VCaP (cell line): ENCODE measurements around the gene GPR158.

ENCODE experiments used
- H3K27ac ChIP-seq: fragments of 450-650 bp; 2 replicates; pipeline ENCODE4 v1.5.1; 2017
- TF ChIP-seq, protein P1 (sequence below): fragments of 450-650 bp; conservative IDR thresholded peaks from 2 replicates; pipeline ENCODE4 v1.5.1; 2017; ENCODE audit warnings: mild to moderate bottlenecking, moderate library complexity

The GPR158 gene

DNA sequence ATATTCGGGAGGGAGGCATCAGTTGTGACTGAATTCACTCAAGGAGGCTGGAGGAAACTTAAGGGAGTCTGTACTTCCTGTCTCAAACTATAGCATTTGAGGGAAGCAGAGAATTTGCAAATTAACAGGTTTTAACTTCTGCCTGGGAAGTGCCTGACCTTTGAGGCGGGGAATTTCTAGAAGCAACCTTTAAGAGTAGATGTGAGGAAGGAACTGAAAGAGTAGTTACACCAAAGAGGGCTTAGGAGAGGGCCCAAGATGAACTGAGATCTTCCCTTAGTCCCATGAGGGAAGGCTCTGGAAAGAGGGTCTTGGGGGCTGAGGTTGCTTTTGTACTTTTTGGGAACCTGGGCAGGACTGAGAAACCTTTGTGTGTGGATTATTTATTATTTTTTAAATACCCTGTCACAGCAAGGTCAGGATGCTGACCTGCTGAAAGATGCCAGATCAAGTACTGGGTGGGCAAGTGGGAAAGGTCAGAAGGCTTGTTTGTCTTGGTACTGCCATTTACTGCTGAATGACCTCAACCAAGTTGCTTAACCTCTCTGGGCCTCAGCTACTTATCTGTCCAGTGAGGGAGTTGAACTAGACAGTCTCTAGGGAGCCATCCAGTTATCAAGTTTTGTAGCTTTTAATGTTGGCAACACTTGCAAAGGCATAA lies 2.4 kb downstream of the GPR158 start:
- H3K27ac ChIP-seq: peak overlapping the region; percentile 89; the same call in 1 of the 2 replicates
- TF ChIP-seq, protein P1, sequence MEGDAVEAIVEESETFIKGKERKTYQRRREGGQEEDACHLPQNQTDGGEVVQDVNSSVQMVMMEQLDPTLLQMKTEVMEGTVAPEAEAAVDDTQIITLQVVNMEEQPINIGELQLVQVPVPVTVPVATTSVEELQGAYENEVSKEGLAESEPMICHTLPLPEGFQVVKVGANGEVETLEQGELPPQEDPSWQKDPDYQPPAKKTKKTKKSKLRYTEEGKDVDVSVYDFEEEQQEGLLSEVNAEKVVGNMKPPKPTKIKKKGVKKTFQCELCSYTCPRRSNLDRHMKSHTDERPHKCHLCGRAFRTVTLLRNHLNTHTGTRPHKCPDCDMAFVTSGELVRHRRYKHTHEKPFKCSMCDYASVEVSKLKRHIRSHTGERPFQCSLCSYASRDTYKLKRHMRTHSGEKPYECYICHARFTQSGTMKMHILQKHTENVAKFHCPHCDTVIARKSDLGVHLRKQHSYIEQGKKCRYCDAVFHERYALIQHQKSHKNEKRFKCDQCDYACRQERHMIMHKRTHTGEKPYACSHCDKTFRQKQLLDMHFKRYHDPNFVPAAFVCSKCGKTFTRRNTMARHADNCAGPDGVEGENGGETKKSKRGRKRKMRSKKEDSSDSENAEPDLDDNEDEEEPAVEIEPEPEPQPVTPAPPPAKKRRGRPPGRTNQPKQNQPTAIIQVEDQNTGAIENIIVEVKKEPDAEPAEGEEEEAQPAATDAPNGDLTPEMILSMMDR: no peak

DNA sequence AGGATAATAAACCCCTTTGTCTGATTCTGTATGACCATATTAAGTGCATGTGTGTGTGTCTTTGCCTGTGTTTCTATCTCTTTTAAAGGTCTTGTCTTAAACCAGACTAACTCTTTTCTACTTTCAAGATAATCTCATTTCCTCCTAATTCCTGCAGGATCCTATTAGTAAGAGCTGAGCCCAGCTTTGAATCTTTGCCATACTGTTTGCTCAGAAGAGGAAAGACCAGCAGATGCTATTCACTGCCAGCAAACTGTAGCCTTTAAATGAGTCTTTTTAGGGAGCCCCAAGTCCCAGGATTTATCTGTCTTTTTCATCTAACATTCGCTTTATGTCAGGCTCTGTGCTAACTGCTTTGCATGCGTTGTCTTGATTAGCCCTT lies 2.9 kb downstream of the GPR158 start:
- TF ChIP-seq, protein P1: no peak
- no peak overlapping the region for H3K27ac ChIP-seq

DNA sequence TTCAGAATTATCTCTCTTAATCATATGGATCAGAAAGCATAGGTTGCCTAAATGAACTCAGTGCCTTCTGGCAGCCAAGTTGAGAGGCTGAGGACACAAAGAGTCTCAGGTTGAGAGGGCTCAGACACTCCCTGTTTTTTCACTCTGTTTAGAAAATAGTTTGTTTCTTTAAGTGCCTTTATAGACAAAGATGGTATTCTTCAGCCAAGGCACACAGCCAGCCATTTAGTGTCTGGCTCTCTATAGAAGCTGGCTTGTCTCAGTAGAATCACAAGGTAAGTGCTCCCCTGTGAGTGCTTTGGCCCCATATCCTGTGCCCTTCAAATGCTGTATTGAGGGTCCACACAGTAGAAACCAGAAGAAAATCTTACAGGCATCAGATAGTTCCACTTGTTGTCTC lies 3.6 kb downstream of the GPR158 start:
- H3K27ac ChIP-seq: no peak overlapping the region
- TF ChIP-seq, protein P1: no peak

DNA sequence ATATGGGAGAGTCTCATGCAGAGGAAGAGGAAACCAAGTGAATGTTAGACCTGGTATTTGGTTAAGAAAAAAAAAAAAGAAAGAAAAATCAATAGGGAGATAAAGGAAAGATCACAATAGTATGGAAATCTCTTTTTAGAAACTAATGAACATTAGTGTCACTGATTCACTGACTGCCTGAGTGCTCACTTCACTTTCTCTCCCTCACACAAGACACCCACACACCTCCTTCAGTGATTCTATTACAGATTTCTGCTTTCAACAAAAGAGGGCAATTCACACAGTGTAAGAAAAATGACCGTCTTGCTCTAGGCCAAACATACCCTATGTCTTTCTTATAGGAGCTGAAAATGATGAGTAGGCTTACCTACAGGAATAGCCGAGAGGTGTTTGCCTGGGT lies 6.0 kb downstream of the GPR158 start:
- H3K27ac ChIP-seq: no peak overlapping the region
- TF ChIP-seq, protein P1: no peak

DNA sequence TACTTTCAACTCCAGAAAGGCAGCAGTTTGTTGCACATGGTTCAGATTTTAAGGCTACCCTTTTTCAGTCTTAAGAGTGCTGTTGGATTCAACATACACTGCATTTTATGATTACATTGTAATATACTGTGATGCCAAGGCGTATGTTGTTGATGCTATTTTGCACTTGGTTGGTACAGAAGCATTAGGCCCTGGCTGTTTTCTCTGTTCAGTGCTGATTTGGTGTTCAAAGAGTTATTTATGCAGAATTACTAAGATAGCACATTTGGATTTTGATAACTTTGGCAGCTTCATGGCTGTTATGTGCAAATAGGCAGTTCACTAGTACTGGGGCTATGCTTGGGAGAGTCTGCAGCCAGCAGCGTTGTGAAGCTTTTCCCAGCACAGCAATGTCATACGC lies 7.8 kb downstream of the GPR158 start:
- TF ChIP-seq, protein P1: no peak
- no peak overlapping the region for H3K27ac ChIP-seq

DNA sequence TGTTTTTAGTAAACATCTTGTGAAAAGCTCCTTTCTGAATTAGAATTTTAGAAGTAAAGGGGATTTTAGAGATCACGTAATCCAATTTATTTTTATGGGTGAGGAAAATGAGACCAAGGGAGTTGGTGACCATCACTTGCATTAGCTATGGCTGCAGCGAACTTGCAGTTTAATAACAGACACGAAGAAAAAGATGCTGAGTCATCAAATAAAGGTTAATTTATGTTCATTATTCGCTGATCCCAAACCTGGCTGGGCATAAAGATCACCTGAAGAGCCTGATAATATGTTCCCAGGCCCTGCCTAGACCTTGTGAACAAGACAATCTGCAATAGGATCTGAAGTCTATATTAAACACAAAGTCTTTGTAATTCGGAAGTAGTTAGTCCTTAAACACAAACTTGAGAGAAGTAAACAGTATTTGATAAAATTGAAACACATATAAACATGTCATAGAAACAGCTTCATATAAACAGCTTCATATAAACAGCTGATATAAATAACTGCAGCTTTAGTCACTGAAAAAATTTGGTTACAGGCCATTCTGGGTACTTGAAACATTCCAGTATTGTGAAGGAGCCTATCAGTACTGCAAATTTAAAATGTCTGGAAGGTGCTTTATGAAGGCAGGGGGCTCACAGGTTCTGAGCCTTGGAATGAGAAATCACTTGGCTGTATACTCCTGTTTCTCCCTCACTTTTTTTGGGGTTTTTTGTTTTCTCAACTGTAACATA lies 16.5 kb downstream of the GPR158 start:
- TF ChIP-seq, protein P1: no peak
- peak overlapping the region; percentile 13; the same call in 1 of the 2 replicates for H3K27ac ChIP-seq

DNA sequence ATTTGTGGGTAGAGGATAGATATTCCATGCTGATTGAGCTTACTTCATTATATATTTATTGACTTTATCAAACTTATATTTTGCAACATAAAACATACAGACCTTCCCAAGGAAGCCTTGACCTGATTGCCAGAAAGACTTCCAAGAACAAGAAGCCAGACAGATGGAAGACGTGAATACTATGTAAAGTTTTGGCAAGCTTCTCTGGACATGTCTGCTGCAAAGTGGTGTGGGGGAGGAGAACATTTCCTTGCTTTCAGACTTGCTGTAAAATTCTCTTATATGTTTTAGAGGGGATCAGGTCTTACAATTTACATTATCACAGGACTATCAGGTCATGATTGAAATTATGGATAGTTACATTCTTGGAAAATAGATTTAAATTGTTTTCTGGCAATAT lies 23.4 kb downstream of the GPR158 start:
- no peak overlapping the region for H3K27ac ChIP-seq
- TF ChIP-seq, protein P1: no peak
